GM12878 (cell line): ENCODE results near the gene CBARP. TPM values are rescaled to one million over a fixed set of nuclear protein-coding genes. Genes with fewer than 3 reads are reported as not detected.
A peak's percentile ranks its signal among the peaks of the same experiment; 100 is the strongest.

Experiments used
- BRCA1 ChIP-seq: IDR thresholded peaks from 2 replicates; pipeline ENCODE4 v1.6.1; 2011; ENCODE audit warnings: low read depth, low read length, improper control_type of control experiment
- CREB1 ChIP-seq: IDR thresholded peaks from 2 replicates; pipeline ENCODE4 v1.6.1; 2012; ENCODE audit warnings: low read depth, mild to moderate bottlenecking, inconsistent platforms
- CREM ChIP-seq: IDR thresholded peaks from 2 replicates; pipeline ENCODE4 v1.6.1; 2014; ENCODE audit warnings: antibody characterized with exemption, low read depth
- ELK1 ChIP-seq: IDR thresholded peaks from 2 replicates; pipeline ENCODE4 v1.6.1; 2012; ENCODE audit warnings: low read depth, low read length, improper control_type of control experiment
- MTA3 ChIP-seq: IDR thresholded peaks from 2 replicates; pipeline ENCODE4 v1.6.1; 2012; ENCODE audit warnings: low read length, inconsistent platforms, borderline replicate concordance
- MXI1 ChIP-seq: fragments of 150-350 bp; IDR thresholded peaks from 2 replicates; pipeline ENCODE4 v1.6.1; 2011; ENCODE audit warnings: low read depth, mild to moderate bottlenecking, inconsistent platforms, low read length, improper control_type of control experiment
- NR2F1 ChIP-seq: fragments of 450-650 bp; conservative IDR thresholded peaks from 2 replicates; pipeline ENCODE4 v1.6.1; 2017; ENCODE audit warnings: mild to moderate bottlenecking
- RAD51 ChIP-seq: fragments of 450-650 bp; IDR thresholded peaks from 2 replicates; pipeline ENCODE4 v1.6.1; 2016; ENCODE audit warnings: moderate library complexity, mild to moderate bottlenecking, inconsistent platforms
- RUNX3 ChIP-seq: IDR thresholded peaks from 2 replicates; pipeline ENCODE4 v1.6.1; 2012; ENCODE audit warnings: low read length, inconsistent platforms
- SMARCA5 ChIP-seq: fragments of 450-650 bp; IDR thresholded peaks from 2 replicates; pipeline ENCODE4 v1.6.1; 2017; ENCODE audit warnings: mild to moderate bottlenecking
- SREBF2 ChIP-seq: IDR thresholded peaks from 2 replicates; pipeline ENCODE4 v1.6.1; 2012; ENCODE audit warnings: mild to moderate bottlenecking, low read length
- SRF ChIP-seq, 2 experiments: IDR thresholded peaks; 2 replicates each; pipeline ENCODE4 v1.6.1; 2011; ENCODE audit warnings: low read depth in 2 of 2, low read length in 2 of 2, mild to moderate bottlenecking in 1 of 2, moderate library complexity in 1 of 2
- SUZ12 ChIP-seq: fragments of 200-600 bp; sonication (generic); IDR thresholded peaks from one replicate; pipeline ENCODE4 v1.6.1; 2018; ENCODE audit warnings: antibody characterized with exemption, mild to moderate bottlenecking; ENCODE audit not compliant: unreplicated experiment
- TCF12 ChIP-seq: IDR thresholded peaks from 2 replicates; pipeline ENCODE4 v1.6.1; 2011; ENCODE audit warnings: low read depth, mild to moderate bottlenecking, low read length
- polyA plus RNA-seq, 11 experiments: library from polyadenylated mRNA; depleted of rRNA in 4 of 11; unstranded in 6 of 11; stranded (reverse) in 5 of 11; fragments of >200 nt; fragmentation: Nextera tagmentation in 4 of 11; fragmentation: Illumina TruSeq in 1 of 11; extraction: Ambion mirVana in 4 of 11; extraction: Trizol in 1 of 11; gene quantifications; 1 replicate in 1 of 11; 2 replicates in 10 of 11; pipeline versions ENCODE4 v1.2.1 to v1.2.3, GENCODE V29; 2011 to 2016; ENCODE audit warnings: inconsistent platforms in 2 of 11, missing spikeins in 2 of 11, low read depth in 1 of 11
- total RNA-seq, 4 experiments: library from RNA; depleted of rRNA in 3 of 4; stranded (reverse); fragments of >200 nt in 3 of 4; fragmentation: Illumina TruSeq in 1 of 4; extraction: Trizol in 1 of 4; gene quantifications; 2 replicates each; pipeline versions ENCODE4 v1.2.1 to v1.2.3, GENCODE V29; 2013 to 2021
- TF ChIP-seq, protein P1 (sequence below): IDR thresholded peaks from 2 replicates; pipeline ENCODE4 v1.6.1; 2012; ENCODE audit warnings: improper control_type of control experiment, low read depth, low read length; ENCODE audit not compliant: insufficient replicate concordance
- TF ChIP-seq, protein P2 (sequence below): IDR thresholded peaks from 2 replicates; pipeline ENCODE4 v1.6.1; 2012; ENCODE audit warnings: mild to moderate bottlenecking, low read depth, low read length

Gene CBARP
- total and polyA plus RNA-seq, 10 of the 15 experiments (the other 5 are each of a cell fraction or from before 2014, with no cell fraction given) = 0.04 to 0.59 (median 0.18) TPM; not detected in 3

- TF ChIP-seq CREB1 = no peak
- TF ChIP-seq CREM = 0 out of 2 replicates have a peak, but pooled peaks have one; percentile 6
- no peak for TF ChIP-seq MTA3
- TF ChIP-seq NR2F1 = no peak
- TF ChIP-seq, protein P1, sequence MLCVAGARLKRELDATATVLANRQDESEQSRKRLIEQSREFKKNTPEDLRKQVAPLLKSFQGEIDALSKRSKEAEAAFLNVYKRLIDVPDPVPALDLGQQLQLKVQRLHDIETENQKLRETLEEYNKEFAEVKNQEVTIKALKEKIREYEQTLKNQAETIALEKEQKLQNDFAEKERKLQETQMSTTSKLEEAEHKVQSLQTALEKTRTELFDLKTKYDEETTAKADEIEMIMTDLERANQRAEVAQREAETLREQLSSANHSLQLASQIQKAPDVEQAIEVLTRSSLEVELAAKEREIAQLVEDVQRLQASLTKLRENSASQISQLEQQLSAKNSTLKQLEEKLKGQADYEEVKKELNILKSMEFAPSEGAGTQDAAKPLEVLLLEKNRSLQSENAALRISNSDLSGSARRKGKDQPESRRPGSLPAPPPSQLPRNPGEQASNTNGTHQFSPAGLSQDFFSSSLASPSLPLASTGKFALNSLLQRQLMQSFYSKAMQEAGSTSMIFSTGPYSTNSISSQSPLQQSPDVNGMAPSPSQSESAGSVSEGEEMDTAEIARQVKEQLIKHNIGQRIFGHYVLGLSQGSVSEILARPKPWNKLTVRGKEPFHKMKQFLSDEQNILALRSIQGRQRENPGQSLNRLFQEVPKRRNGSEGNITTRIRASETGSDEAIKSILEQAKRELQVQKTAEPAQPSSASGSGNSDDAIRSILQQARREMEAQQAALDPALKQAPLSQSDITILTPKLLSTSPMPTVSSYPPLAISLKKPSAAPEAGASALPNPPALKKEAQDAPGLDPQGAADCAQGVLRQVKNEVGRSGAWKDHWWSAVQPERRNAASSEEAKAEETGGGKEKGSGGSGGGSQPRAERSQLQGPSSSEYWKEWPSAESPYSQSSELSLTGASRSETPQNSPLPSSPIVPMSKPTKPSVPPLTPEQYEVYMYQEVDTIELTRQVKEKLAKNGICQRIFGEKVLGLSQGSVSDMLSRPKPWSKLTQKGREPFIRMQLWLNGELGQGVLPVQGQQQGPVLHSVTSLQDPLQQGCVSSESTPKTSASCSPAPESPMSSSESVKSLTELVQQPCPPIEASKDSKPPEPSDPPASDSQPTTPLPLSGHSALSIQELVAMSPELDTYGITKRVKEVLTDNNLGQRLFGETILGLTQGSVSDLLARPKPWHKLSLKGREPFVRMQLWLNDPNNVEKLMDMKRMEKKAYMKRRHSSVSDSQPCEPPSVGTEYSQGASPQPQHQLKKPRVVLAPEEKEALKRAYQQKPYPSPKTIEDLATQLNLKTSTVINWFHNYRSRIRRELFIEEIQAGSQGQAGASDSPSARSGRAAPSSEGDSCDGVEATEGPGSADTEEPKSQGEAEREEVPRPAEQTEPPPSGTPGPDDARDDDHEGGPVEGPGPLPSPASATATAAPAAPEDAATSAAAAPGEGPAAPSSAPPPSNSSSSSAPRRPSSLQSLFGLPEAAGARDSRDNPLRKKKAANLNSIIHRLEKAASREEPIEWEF = no peak
- no peak for TF ChIP-seq BRCA1
- no peak for TF ChIP-seq SUZ12
- TF ChIP-seq, protein P2, sequence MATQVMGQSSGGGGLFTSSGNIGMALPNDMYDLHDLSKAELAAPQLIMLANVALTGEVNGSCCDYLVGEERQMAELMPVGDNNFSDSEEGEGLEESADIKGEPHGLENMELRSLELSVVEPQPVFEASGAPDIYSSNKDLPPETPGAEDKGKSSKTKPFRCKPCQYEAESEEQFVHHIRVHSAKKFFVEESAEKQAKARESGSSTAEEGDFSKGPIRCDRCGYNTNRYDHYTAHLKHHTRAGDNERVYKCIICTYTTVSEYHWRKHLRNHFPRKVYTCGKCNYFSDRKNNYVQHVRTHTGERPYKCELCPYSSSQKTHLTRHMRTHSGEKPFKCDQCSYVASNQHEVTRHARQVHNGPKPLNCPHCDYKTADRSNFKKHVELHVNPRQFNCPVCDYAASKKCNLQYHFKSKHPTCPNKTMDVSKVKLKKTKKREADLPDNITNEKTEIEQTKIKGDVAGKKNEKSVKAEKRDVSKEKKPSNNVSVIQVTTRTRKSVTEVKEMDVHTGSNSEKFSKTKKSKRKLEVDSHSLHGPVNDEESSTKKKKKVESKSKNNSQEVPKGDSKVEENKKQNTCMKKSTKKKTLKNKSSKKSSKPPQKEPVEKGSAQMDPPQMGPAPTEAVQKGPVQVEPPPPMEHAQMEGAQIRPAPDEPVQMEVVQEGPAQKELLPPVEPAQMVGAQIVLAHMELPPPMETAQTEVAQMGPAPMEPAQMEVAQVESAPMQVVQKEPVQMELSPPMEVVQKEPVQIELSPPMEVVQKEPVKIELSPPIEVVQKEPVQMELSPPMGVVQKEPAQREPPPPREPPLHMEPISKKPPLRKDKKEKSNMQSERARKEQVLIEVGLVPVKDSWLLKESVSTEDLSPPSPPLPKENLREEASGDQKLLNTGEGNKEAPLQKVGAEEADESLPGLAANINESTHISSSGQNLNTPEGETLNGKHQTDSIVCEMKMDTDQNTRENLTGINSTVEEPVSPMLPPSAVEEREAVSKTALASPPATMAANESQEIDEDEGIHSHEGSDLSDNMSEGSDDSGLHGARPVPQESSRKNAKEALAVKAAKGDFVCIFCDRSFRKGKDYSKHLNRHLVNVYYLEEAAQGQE = no peak
- TF ChIP-seq RUNX3 = peak; percentile 42; the same call in 1 of the 2 replicates
- TF ChIP-seq MXI1 = 0 out of 2 replicates have a peak, but pooled peaks have one; percentile 35
- no peak for TF ChIP-seq SMARCA5
- no peak for TF ChIP-seq SRF (IDR thresholded peaks at IDR 0.05; ENCODE audit: low read depth in 2 of 2, low read length in 2 of 2)
- no peak for TF ChIP-seq RAD51
- TF ChIP-seq TCF12 = 0 out of 2 replicates have a peak, but pooled peaks have one; percentile 1
- 0 out of 2 replicates have a peak, but pooled peaks have one; percentile 39 for TF ChIP-seq ELK1
- TF ChIP-seq SREBF2 = no peak
Observed at GRCh38 chr19:1252821-1253513, 15.2 kb upstream of the CBARP start (continued).
